Psoas muscle (tissue), 8 donors: Measurements from ENCODE around the gene MGLL. TPM values are rescaled to one million over a fixed set of nuclear protein-coding genes. Genes with fewer than 3 reads are reported as not detected.

Experiments used
- ATAC-seq, 4 donors: fragments of 200-7000 bp; cut with Tn5 transposase; one replicate each; pipeline ENCODE4 v1.9.1; 2020; ENCODE audit warnings: moderate library complexity in 3 of 4, mild to moderate bottlenecking in 2 of 4
- DNase-seq, 2 donors: peaks; one replicate each; pipeline ENCODE4 v3.0.0-alpha.2; 2020
- H3K27ac ChIP-seq: fragments of 200-600 bp; one replicate; pipeline ENCODE4 v1.8.0; 2022
- H3K27me3 ChIP-seq, 3 donors: fragments of 200-600 bp in 1 of 3; one replicate each; pipeline versions ENCODE4 v1.6.1 to v1.8.0; 2013 to 2022; ENCODE audit warnings: low read length in 2 of 3, mild to moderate bottlenecking in 2 of 3, moderate library complexity in 1 of 3; ENCODE audit not compliant: insufficient read depth in 3 of 3
- H3K36me3 ChIP-seq, 2 donors: fragments of 200-600 bp in 1 of 2; one replicate each; pipeline versions ENCODE4 v1.6.1 to v1.8.0; 2013 to 2022; ENCODE audit warnings: low read depth in 1 of 2, mild to moderate bottlenecking in 1 of 2, moderate library complexity in 1 of 2; ENCODE audit not compliant: insufficient read depth in 1 of 2
- H3K4me1 ChIP-seq: fragments of 200-600 bp; one replicate; pipeline ENCODE4 v1.8.0; 2022
- H3K4me3 ChIP-seq: fragments of 200-600 bp; one replicate; pipeline ENCODE4 v1.8.0; 2022; ENCODE audit warnings: mild to moderate bottlenecking
- H3K9me3 ChIP-seq: fragments of 200-600 bp; one replicate; pipeline ENCODE4 v1.8.0; 2022
- CTCF ChIP-seq: fragments of 200-600 bp; IDR thresholded peaks from one replicate; pipeline ENCODE4 v1.8.0; 2022; ENCODE audit warnings: antibody characterized with exemption
- WGBS, 3 donors: extraction: QIAGEN DNeasy Blood & Tissue Kit; methylation state at CpG; one replicate each; pipeline versions ENCODE4 v1.1.6 to v1.1.7; 2013; 5-methylcytosine and 5-hydroxymethylcytosine counted together
- intact Hi-C, 2 donors: fragments of 100-400 bp; cut with DNase I; formaldehyde crosslinking; loops; one replicate each; pipeline versions ENCODE4 v1.11.0 to v1.14.2; 2022
- polyA plus RNA-seq, 3 donors: library from polyadenylated mRNA; stranded (reverse); fragments of 200-250 nt; gene quantifications; one replicate each; pipeline ENCODE4 v1.2.3, GENCODE V29; 2013
- total RNA-seq, 4 donors: library from RNA; stranded (reverse); fragmentation: NEBNext Ultra II Directional in 2 of 4; extraction: Animal tissue kit (Norgen Biotek cat#: 25700) in 2 of 4; gene quantifications; one replicate each; pipeline versions ENCODE4 v1.2.1 to v1.2.4, GENCODE V29; 2021 to 2023
- donor health status: healthy with polysubstance abuse.
- donor health status: DM: no; HTN: no; CAD: no; lungs with moderate emphysema.
- donor health status: Bipolar disorder and iron deficiency.
- donor health status: healthy.
- donor health status: DM: yes; HTN: yes; CAD: no.
- donor health status: DM: no; HTN: no; CAD: no.
- donor health status: DM: no; HTN: no; CAD: no.
- donor health status: DM: yes; HTN: yes; CAD: no.

Gene MGLL
- total and polyA plus RNA-seq, 7 donors = 32.8 to 85.6 (median 63.0) TPM

- Histone ChIP-seq H3K36me3 (peaks cover 0 to 32% of the 10 kb centered on the region in 2 donors), H3K4me1 (peaks cover 30% of the 10 kb centered on the region), H3K27ac (peak overlapping the region; percentile 65), H3K4me3 (no peak overlapping the region), H3K27me3 (no peaks in the 10 kb centered on the region), H3K9me3 (no peaks in the 10 kb centered on the region)
- DNase-seq (peak in 1 of 2 donors; percentile 36), ATAC-seq (peak in 1 of 4 donors; percentile 29)
- TF ChIP-seq CTCF = no peak
- intact Hi-C loops = no loop called here
- WGBS, 3 donors = 61 to 88% (median 65%) methylated on average over 9 of the region's 9 CpGs
Measured at GRCh38 chr3:127804141-127804540, 18.2 kb downstream of the MGLL start.

GRCh38 chr3:127803619-127804018 is 18.7 kb downstream of the MGLL start:
- DNase-seq = no peak
- TF ChIP-seq CTCF = no peak
- 38 to 51% (median 41%) methylated on average over 4 of the region's 4 CpGs for WGBS, 3 donors
- intact Hi-C loops = no loop called here
- Histone ChIP-seq H3K36me3 (peaks cover 0 to 30% of the 10 kb centered on the region in 2 donors), H3K27me3 (no peaks in the 10 kb centered on the region), H3K27ac (peak overlapping the region; percentile 65), H3K4me3 (no peak overlapping the region), H3K4me1 (peaks cover 30% of the 10 kb centered on the region), H3K9me3 (no peaks in the 10 kb centered on the region)
- peak; percentile 83 to 95 (median 92) for ATAC-seq

GRCh38 chr3:127802606-127803005 is 19.7 kb downstream of the MGLL start:
- Histone ChIP-seq H3K27ac (peak overlapping the region; percentile 56), H3K27me3 (no peaks in the 10 kb centered on the region), H3K36me3 (peaks cover 0 to 33% of the 10 kb centered on the region in 2 donors), H3K9me3 (no peaks in the 10 kb centered on the region), H3K4me3 (no peak overlapping the region), H3K4me1 (peaks cover 30% of the 10 kb centered on the region)
- intact Hi-C loops = no loop called here
- DNase-seq (peak in 1 of 2 donors; percentile 26), ATAC-seq (peak in 3 of 4 donors; percentile 44 to 79 (median 71))
- TF ChIP-seq CTCF = no peak
- 27 to 45% (median 31%) methylated on average over 6 of the region's 6 CpGs for WGBS, 3 donors

GRCh38 chr3:127801731-127802313 is 20.5 kb downstream of the MGLL start:
- 88 to 95% (median 91%) methylated on average over 3 of the region's 3 CpGs for WGBS, 3 donors
- Histone ChIP-seq H3K4me1 (peaks cover 30% of the 10 kb centered on the region), H3K27me3 (no peaks in the 10 kb centered on the region), H3K36me3 (peaks cover 0 to 37% of the 10 kb centered on the region in 2 donors), H3K4me3 (no peak overlapping the region), H3K9me3 (no peaks in the 10 kb centered on the region), H3K27ac (peak overlapping the region; percentile 56)
- DNase-seq (no peak), ATAC-seq (no peak)
- intact Hi-C loops = no loop called here
- no peak for TF ChIP-seq CTCF

GRCh38 chr3:127800508-127800907 is 21.8 kb downstream of the MGLL start:
- Histone ChIP-seq H3K27me3 (no peaks in the 10 kb centered on the region), H3K4me3 (no peak overlapping the region), H3K36me3 (peaks cover 3 to 31% of the 10 kb centered on the region in 2 donors), H3K27ac (no peak overlapping the region), H3K9me3 (no peaks in the 10 kb centered on the region), H3K4me1 (peaks cover 30% of the 10 kb centered on the region)
- intact Hi-C loops = no loop called here
- no peak for TF ChIP-seq CTCF
- no peak for ATAC-seq
- no peak for DNase-seq
- WGBS, 3 donors = 57 to 80% (median 78%) methylated on average over 2 of the region's 2 CpGs
